T-cell (primary cell): Measurements from ENCODE around the gene STIL. TPM values are rescaled to one million over a fixed set of nuclear protein-coding genes. Genes with fewer than 3 reads are reported as not detected.
"Not testable (repeated sequence)": the region's sequence is repeated elsewhere in the genome, so short reads cannot be mapped to it uniquely, and the experiment has no call there.

Source experiments
- ATAC-seq, 4 experiments: fragments of 200-7000 bp in 3 of 4; fragments of 150-1000 bp in 1 of 4; cut with Tn5 transposase; replicated peaks in 1 of 4; 1 replicate in 3 of 4; 2 replicates in 1 of 4; pipeline ENCODE4 v1.10.0; 2021; ENCODE audit warnings: moderate library complexity in 3 of 4, mild to moderate bottlenecking in 2 of 4, moderate number of reproducible peaks in 1 of 4
- CTCF ChIA-PET, 2 donors: fragments of 300-600 bp; sonication (Branson Sonifier 250); formaldehyde crosslinking; loops; one replicate each; lab custom pipeline; 2022; ENCODE audit warnings: antibody characterized with exemption in 2 of 2; lab: Charles Lee
- POLR2A ChIA-PET, 2 donors: fragments of 300-600 bp; sonication (Branson Sonifier 250); formaldehyde crosslinking; loops; one replicate each; lab custom pipeline; 2022; ENCODE audit warnings: antibody characterized with exemption in 2 of 2; lab: Charles Lee
- DNase-seq, 35 experiments: peaks; one replicate each; pipeline versions ENCODE4 v3.0.0 to v3.0.0-alpha.2; 2013 to 2023
- H3K27ac ChIP-seq: one replicate; pipeline ENCODE4 v1.5.1; 2013; ENCODE audit warnings: low read length
- H3K27me3 ChIP-seq, 2 experiments: replicated peaks in 1 of 2; 1 replicate in 1 of 2; 2 replicates in 1 of 2; pipeline versions ENCODE4 v1.6.1 to v1.7.0; 2013; ENCODE audit warnings: low read length in 1 of 2, mixed read lengths in 1 of 2; ENCODE audit not compliant: control insufficient read depth in 2 of 2, insufficient read depth in 2 of 2; ENCODE audit errors: extremely low read depth in 1 of 2
- H3K36me3 ChIP-seq, 2 donors: 1 replicate in 1 of 2; 2 replicates in 1 of 2; pipeline versions ENCODE4 v1.6.1 to v1.7.0; 2013; ENCODE audit warnings: low read length in 1 of 2; ENCODE audit not compliant: control insufficient read depth in 2 of 2, insufficient read depth in 1 of 2; ENCODE audit errors: extremely low read depth in 1 of 2
- H3K4me1 ChIP-seq, 2 experiments: 1 replicate in 1 of 2; 2 replicates in 1 of 2; pipeline versions ENCODE4 v1.6.1 to v1.7.0; 2013; ENCODE audit warnings: low read length in 2 of 2, mixed read lengths in 1 of 2; ENCODE audit not compliant: insufficient read depth in 2 of 2, control insufficient read depth in 1 of 2; ENCODE audit errors: extremely low read depth in 1 of 2
- H3K4me3 ChIP-seq, 2 donors: 1 replicate in 1 of 2; 2 replicates in 1 of 2; pipeline versions ENCODE4 v1.5.1 to v1.7.0; 2013; ENCODE audit warnings: mild to moderate bottlenecking in 2 of 2, low read length in 1 of 2, moderate library complexity in 1 of 2; ENCODE audit not compliant: control insufficient read depth in 1 of 2; ENCODE audit errors: extremely low read depth in 1 of 2
- H3K9me3 ChIP-seq: 2 replicates; pipeline ENCODE4 v1.7.0; 2013
- H3K27ac Mint-ChIP-seq, 2 donors: one replicate each; pipeline ENCODE4 v1.8.0; 2020 to 2021; ENCODE audit warnings: mild to moderate bottlenecking in 2 of 2, mixed read lengths in 2 of 2
- H3K27me3 Mint-ChIP-seq, 2 donors: one replicate each; pipeline ENCODE4 v1.8.0; 2021 to 2022; ENCODE audit warnings: mixed read lengths in 2 of 2
- H3K36me3 Mint-ChIP-seq: one replicate; pipeline ENCODE4 v1.8.0; 2021; ENCODE audit warnings: mixed read lengths
- H3K4me1 Mint-ChIP-seq, 3 donors: one replicate each; pipeline ENCODE4 v1.8.0; 2020 to 2022; ENCODE audit warnings: mixed read lengths in 3 of 3, mild to moderate bottlenecking in 1 of 3
- H3K4me3 Mint-ChIP-seq, 3 donors: one replicate each; pipeline ENCODE4 v1.8.0; 2020 to 2022; ENCODE audit warnings: mild to moderate bottlenecking in 3 of 3, mixed read lengths in 3 of 3, moderate library complexity in 3 of 3
- H3K9me3 Mint-ChIP-seq, 3 donors: one replicate each; pipeline ENCODE4 v1.8.0; 2020 to 2022; ENCODE audit warnings: mixed read lengths in 3 of 3
- WGBS: methylation state at CpG from one replicate; pipeline ENCODE4 v1.1.5; 2013; ENCODE audit warnings: missing lambda C conversion rate; ENCODE audit not compliant: insufficient coverage; 5-methylcytosine and 5-hydroxymethylcytosine counted together
- total RNA-seq, 35 experiments: library from RNA in 6 of 35; stranded (reverse) in 6 of 35; fragments of 120-200 nt in 1 of 35; gene quantifications; one replicate each; pipeline versions ENCODE4 v1.2.1 to v1.2.4 and lab custom pipeline; 2013 to 2026

The STIL gene
- total RNA-seq, 5 donors from 2014 or later (not counting 1 experiment from before 2014, with no cell fraction given), result 0.85 to 3.4 (median 1.7) TPM

DNA sequence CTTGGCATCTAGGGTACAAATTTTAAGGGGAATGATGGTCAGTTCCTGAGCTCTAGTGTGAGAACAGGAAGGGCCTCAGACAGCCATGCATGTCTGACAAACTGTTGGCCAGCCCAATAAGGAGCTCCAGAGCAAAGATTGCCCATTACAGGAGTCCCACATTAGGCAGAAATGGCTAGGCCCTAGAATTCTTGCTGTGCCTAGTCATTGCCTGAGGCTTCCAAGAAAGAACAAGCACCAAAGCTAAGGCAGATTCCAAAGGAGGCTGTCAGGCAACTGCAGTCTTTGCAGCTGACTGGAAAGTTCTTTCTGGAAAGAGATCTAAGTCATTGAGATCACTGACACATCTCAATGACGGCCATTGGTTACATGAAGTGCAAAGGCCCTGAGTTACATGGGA, 3.9 kb upstream of the STIL start:
- no peak overlapping the region for H3K4me3 Mint-ChIP-seq
- no peaks in the 10 kb centered on the region for H3K27me3 Mint-ChIP-seq
- Histone ChIP-seq H3K4me3 (no peak overlapping the region), H3K27ac (no peak overlapping the region), H3K27me3 (peaks cover 0 to 2% of the 10 kb centered on the region in 2 experiments), H3K36me3 (no peaks in the 10 kb centered on the region), H3K9me3 (no peaks in the 10 kb centered on the region), H3K4me1 (peaks cover 3 to 14% of the 10 kb centered on the region in 2 experiments)
- ChIA-PET POLR2A (interaction anchor here in 1 of 2 donors (0.5 kb wide), 1 partner anchor 9 kb away, joined by 3 read pairs; no protein-coding TSS in a partner anchor), CTCF (interaction anchor here in 1 of 2 donors (0.5 to 1.4 kb wide), 2 partner anchors 16 to 398 kb away, joined by 3 read pairs; partner anchors contain the start of gene CMPK1)
- WGBS, result 89% methylated on average over 1 of the region's 1 CpG
- H3K9me3 Mint-ChIP-seq, result no peaks in the 10 kb centered on the region
- no peak for ATAC-seq
- no peaks in the 10 kb centered on the region for H3K36me3 Mint-ChIP-seq
- no peak overlapping the region for H3K27ac Mint-ChIP-seq
- DNase-seq, result no peak
- peaks cover 13% of the 10 kb centered on the region in 3 donors for H3K4me1 Mint-ChIP-seq

DNA sequence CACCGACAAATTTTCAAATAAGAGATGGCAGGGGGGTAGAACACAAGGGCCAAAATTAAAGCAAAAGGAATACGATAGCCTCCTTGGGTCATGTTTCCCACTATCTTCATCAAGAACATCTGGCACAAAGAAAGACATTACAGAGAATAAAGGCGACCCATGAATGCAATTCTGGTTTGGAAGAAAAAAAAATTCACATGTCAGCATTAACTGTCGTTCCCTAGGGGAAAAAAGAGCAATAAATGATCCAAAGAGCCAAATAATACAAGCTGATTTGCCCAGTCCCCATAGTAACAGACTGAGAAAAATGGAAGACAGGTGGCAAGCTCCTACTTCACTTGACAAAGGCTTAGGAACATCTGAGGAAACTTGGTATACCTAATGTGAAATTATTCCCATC, 4.5 kb downstream of the STIL start:
- Mint-ChIP-seq H3K27ac (no peak overlapping the region), H3K36me3 (peaks cover 1% of the 10 kb centered on the region), H3K9me3 (no peaks in the 10 kb centered on the region), H3K27me3 (no peaks in the 10 kb centered on the region), H3K4me3 (no peak overlapping the region), H3K4me1 (peaks cover 15 to 18% (median 16%) of the 10 kb centered on the region in 3 donors)
- no peak for DNase-seq
- ChIA-PET CTCF (no interaction called here), POLR2A (no interaction called here)
- Histone ChIP-seq H3K36me3 (no peaks in the 10 kb centered on the region), H3K27ac (no peak overlapping the region), H3K9me3 (no peaks in the 10 kb centered on the region), H3K27me3 (no peaks in the 10 kb centered on the region), H3K4me1 (peaks cover 3 to 10% of the 10 kb centered on the region in 2 experiments), H3K4me3 (no peak overlapping the region)
- WGBS, result 100% methylated on average over 2 of the region's 4 CpGs
- ATAC-seq, result no peak

DNA sequence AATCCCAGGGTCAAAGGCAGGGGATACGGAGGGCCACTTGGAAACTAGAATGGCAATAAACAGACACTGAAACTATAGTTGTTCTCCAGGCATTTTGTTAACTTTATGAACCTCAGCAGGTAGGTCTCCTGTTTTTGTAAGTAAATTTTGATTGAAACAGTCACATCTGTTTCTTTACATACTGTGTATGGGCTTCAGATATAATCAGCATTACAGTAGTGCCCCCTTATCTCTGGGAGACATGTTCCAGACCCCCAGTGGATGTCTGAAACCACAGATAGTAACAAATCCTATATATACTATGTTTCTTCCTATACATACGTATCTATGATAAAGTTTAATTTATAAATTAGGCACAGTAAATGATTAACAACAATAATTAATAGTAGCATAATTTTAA, 11.5 kb downstream of the STIL start:
- no peak for DNase-seq
- H3K36me3 Mint-ChIP-seq, result peaks cover 18% of the 10 kb centered on the region
- H3K4me1 ChIP-seq, result no peaks in the 10 kb centered on the region
- POLR2A ChIA-PET, result no interaction called here
- peaks cover 0 to 2% (median 0%) of the 10 kb centered on the region in 3 donors for H3K4me1 Mint-ChIP-seq
- CTCF ChIA-PET, result no interaction called here
- WGBS, result 100% methylated on average over 1 of the region's 2 CpGs
- H3K27ac Mint-ChIP-seq, result no peak overlapping the region
- no peak overlapping the region for H3K4me3 ChIP-seq
- H3K9me3 Mint-ChIP-seq, result no peaks in the 10 kb centered on the region
- H3K27me3 ChIP-seq, result no peaks in the 10 kb centered on the region
- no peaks in the 10 kb centered on the region for H3K9me3 ChIP-seq
- no peaks in the 10 kb centered on the region for H3K27me3 Mint-ChIP-seq
- no peaks in the 10 kb centered on the region for H3K36me3 ChIP-seq
- H3K4me3 Mint-ChIP-seq, result no peak overlapping the region
- no peak overlapping the region for H3K27ac ChIP-seq
- no peak for ATAC-seq

DNA sequence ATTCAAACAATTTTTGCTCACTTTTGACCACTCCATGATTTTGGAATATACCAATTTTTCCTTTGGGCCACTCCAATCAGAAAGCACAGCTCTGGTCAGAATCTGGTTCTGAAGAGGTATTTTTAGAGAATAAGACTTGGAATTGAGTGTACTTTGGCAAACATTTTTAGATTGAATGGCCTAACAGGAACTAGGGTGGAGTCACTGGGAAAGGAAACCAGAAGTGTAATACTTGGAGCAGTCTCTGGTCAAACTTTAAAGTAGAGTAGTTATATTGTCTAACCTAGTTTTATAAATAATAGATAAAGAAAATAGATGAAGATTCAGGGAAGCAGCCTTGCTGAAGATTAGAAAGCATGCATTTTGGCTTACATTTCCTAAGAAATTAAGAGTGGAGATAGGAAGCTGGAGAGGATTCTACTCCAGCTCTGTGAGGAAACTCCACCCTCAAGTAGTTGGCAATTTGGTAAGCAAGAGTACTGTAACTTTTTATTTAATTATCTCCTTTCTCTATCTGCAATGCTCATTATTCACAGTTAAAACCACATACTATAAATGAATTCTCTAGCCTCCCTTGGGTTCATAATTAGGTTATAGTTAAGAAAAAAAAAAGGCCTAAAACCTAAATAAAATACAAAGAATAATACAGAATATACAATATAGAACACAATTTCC, 15.8 kb downstream of the STIL start:
- ChIA-PET POLR2A (no interaction called here), CTCF (interaction anchor here (0.6 to 0.7 kb wide), 2 partner anchors 70 to 137 kb away, joined by 3 to 5 read pairs; no protein-coding TSS in a partner anchor)
- no peak overlapping the region for H3K4me3 Mint-ChIP-seq
- peaks cover 0 to 2% (median 0%) of the 10 kb centered on the region in 3 donors for H3K4me1 Mint-ChIP-seq
- no peaks in the 10 kb centered on the region for H3K9me3 ChIP-seq
- H3K27ac Mint-ChIP-seq, result no peak overlapping the region
- H3K27me3 ChIP-seq, result no peaks in the 10 kb centered on the region
- ATAC-seq (no peak), DNase-seq (no peak)
- peaks cover 15% of the 10 kb centered on the region for H3K36me3 Mint-ChIP-seq
- H3K36me3 ChIP-seq, result no peaks in the 10 kb centered on the region
- H3K27me3 Mint-ChIP-seq, result no peaks in the 10 kb centered on the region
- H3K27ac ChIP-seq, result no peak overlapping the region
- no peaks in the 10 kb centered on the region for H3K4me1 ChIP-seq
- H3K4me3 ChIP-seq, result no peak overlapping the region
- H3K9me3 Mint-ChIP-seq, result no peaks in the 10 kb centered on the region

DNA sequence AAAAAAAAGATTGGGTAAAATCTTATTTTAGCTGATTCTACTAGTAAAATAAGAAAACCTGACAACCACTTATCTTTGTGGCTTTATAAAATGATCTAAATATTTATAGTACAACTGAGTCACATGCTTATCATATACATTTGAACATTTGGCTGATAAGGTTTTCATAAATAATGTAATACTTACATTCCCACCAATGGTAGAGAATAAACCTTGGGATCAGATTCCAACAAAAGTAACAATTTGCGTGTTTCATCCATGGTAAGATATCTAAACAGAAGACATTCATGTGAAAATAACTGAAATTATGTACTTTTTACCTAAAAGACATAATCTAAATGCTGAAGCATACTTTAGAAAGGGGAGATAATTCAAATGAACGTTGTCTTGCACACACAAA, 18.4 kb downstream of the STIL start:
- ATAC-seq, result no peak
- Histone ChIP-seq H3K36me3 (no peaks in the 10 kb centered on the region), H3K4me1 (no peaks in the 10 kb centered on the region), H3K27me3 (no peaks in the 10 kb centered on the region), H3K9me3 (no peaks in the 10 kb centered on the region), H3K4me3 (no peak overlapping the region), H3K27ac (no peak overlapping the region)
- WGBS, result no CpG with 5 or more reads among the region's 2 CpGs
- peaks cover under 1% of the 10 kb centered on the region for H3K36me3 Mint-ChIP-seq
- no peaks in the 10 kb centered on the region for H3K9me3 Mint-ChIP-seq
- no peaks in the 10 kb centered on the region for H3K27me3 Mint-ChIP-seq
- CTCF ChIA-PET, result no interaction called here
- DNase-seq, result no peak
- no peak overlapping the region for H3K4me3 Mint-ChIP-seq
- H3K4me1 Mint-ChIP-seq, result peaks cover 0 to 2% (median 0%) of the 10 kb centered on the region in 3 donors
- POLR2A ChIA-PET, result no interaction called here
- no peak overlapping the region for H3K27ac Mint-ChIP-seq

DNA sequence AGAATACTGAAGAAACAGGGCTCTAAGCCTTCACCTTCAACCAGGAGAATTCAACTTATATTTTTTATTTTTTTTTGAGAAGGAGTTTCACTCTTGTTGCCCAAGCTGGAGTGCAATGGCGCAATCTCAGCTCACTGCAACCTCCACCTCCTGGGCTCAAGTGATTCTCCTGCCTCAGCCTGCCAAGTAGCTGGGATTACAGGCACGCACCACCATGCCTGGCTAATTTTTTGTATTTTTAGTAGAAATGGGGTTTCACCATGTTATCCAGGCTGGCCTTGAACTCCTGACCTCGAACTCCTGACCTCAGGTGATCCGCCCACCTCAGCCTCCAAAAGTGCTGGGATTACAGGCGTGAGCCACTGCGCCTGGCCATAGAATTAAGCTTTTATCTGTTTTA, 19.1 kb downstream of the STIL start:
- not testable (repeated sequence) for H3K27ac Mint-ChIP-seq, H3K4me1 Mint-ChIP-seq

More for the DNA sequence above, 19.1 kb downstream of the STIL start:
- H3K4me3 ChIP-seq, POLR2A ChIA-PET, H3K4me1 ChIP-seq, ATAC-seq, H3K27ac ChIP-seq, H3K27me3 Mint-ChIP-seq, H3K9me3 ChIP-seq, DNase-seq, H3K36me3 Mint-ChIP-seq, CTCF ChIA-PET, H3K4me3 Mint-ChIP-seq, H3K36me3 ChIP-seq, H3K27me3 ChIP-seq, H3K9me3 Mint-ChIP-seq: not testable (repeated sequence)
- WGBS, result 100% methylated on average over 4 of the region's 6 CpGs
